ENCODE results near the gene KCTD13. TPM values are rescaled to one million over a fixed set of nuclear protein-coding genes. Genes with fewer than 3 reads are reported as not detected.

The KCTD13 gene
- total and polyA plus RNA-seq, 10 of the 15 experiments (the other 5 are each of a cell fraction or from before 2014, with no cell fraction given), result 3.3 to 29.2 (median 12.5) TPM

GRCh38 chr16:29961479-29962343, 35.7 kb upstream of the KCTD13 start, which contains the start of gene TMEM219 (continued):
- TF ChIP-seq ELK1 (IDR thresholded peaks at IDR 0.05; ENCODE audit: low read depth, low read length) (no peak), YBX1 (IDR thresholded peaks at IDR 0.05) (no peak), BCL3 (IDR thresholded peaks at IDR 0.05; ENCODE audit: borderline replicate concordance, insufficient read depth, low read depth, low read length, poor library complexity, severe bottlenecking) (no peak), SMARCA5 (IDR thresholded peaks at IDR 0.05) (no peak), SUZ12 (IDR thresholded peaks at IDR 0.05; ENCODE audit: unreplicated experiment) (no peak), BCL11A (IDR thresholded peaks at IDR 0.05; ENCODE audit: low read depth, low read length) (0 out of 2 replicates have a peak, but pooled peaks have one; percentile 48), CBX3 (IDR thresholded peaks at IDR 0.05; ENCODE audit: borderline replicate concordance, low read depth) (no peak)

- ChIA-PET POLR2A (interaction anchor here (0.6 to 3.4 kb wide), 4 partner anchors 13 to 137 kb away, joined by 3 to 53 read pairs (median 8); partner anchors contain the start of genes HIRIP3, INO80E, KCTD13 and TAOK2), RAD21 (ENCODE audit: unreplicated experiment) (interaction anchor here (0.8 to 3.8 kb wide), 4 partner anchors 13 to 222 kb away, joined by 3 to 19 read pairs (median 6); partner anchors contain the start of genes KCTD13 and TAOK2), CTCF (interaction anchor here (0.8 to 3.3 kb wide), 9 partner anchors 12 to 141 kb away, joined by 3 to 21 read pairs (median 4); partner anchors contain the start of genes KCTD13, MVP and TAOK2), SMC1A (ENCODE audit: uncharacterized antibody, unreplicated experiment) (interaction anchor here (0.7 to 2.7 kb wide), 5 partner anchors 12 to 112 kb away, joined by 3 to 20 read pairs (median 4); partner anchors contain the start of gene TAOK2)
- Histone ChIP-seq H3K9ac (ENCODE audit: control insufficient read depth, insufficient read depth, low read length) (peak overlapping the region; percentile 79), H3K79me2 (ENCODE audit: control insufficient read depth, insufficient read depth, low read length) (peaks cover 4% of the 10 kb centered on the region; the same call in 1 of the 2 replicates), H3K27ac (ENCODE audit: control insufficient read depth, insufficient read depth) (no peak overlapping the region), H3K27me3 (replicated peaks in 1 of 2; ENCODE audit: control insufficient read depth in 2 of 2, insufficient read depth in 2 of 2, low read length in 1 of 2) (no peaks in the 10 kb centered on the region), H4K20me1 (ENCODE audit: control insufficient read depth, insufficient read depth) (no peaks in the 10 kb centered on the region), H3K9me3 (replicated peaks; ENCODE audit: control insufficient read depth, insufficient read depth, low read length) (no peaks in the 10 kb centered on the region), H3K4me3 (peak overlapping the region; percentile 68), H3K4me1 (ENCODE audit: control insufficient read depth, insufficient read depth, low read length) (peaks cover 2% of the 10 kb centered on the region; the same call in 1 of the 2 replicates), H3K36me3 (ENCODE audit: control insufficient read depth in 2 of 2, insufficient read depth in 2 of 2, low read length in 1 of 2) (no peaks in the 10 kb centered on the region), H2AFZ (ENCODE audit: control insufficient read depth, low read depth, low read length) (peak overlapping the region; percentile 100), H3K4me2 (ENCODE audit: control insufficient read depth, insufficient read depth) (peak overlapping the region; percentile 92)
- in situ Hi-C loops (cut with MboI) (no loop called here), intact Hi-C loops (cut with micrococcal nuclease; ENCODE audit: unreplicated experiment) (loop anchor here (5.0 kb wide), 1 partner anchor 34 kb away; the partner anchor contains the start of gene KCTD13)
- no peak for ATAC-seq
- no TSS peak for BruUV-seq (replicated peaks)
- no peak for TF ChIP-seq GABPA (IDR thresholded peaks at IDR 0.05; ENCODE audit: low read depth)
- TF ChIP-seq SMC3 (IDR thresholded peaks at IDR 0.05; ENCODE audit: borderline replicate concordance, low read length), result no peak
- no peak for TF ChIP-seq ZBTB33 (IDR thresholded peaks at IDR 0.05)
- no peak for TF ChIP-seq FOXK2 (IDR thresholded peaks at IDR 0.05)
- no peak for TF ChIP-seq STAT3 (IDR thresholded peaks at IDR 0.05; ENCODE audit: low read depth, low read length)
- no peak for DNase-seq (ENCODE audit: low read depth, low spot score)
- no peak for FAIRE-seq
- 80% methylated on average over 10 of the region's 10 CpGs for WGBS (ENCODE audit: insufficient coverage, insufficient replicate concordance, low lambda C conversion rate, missing lambda C conversion rate)
Measured at GRCh38 chr16:29961127-29961478, 35.1 kb upstream of the KCTD13 start.

Data from GM12878 (cell line).